GM12801 (cell line): ENCODE results near the gene FNBP1L.

Experiments used
- TF ChIP-seq, protein P1 (sequence below): IDR thresholded peaks from one replicate; pipeline ENCODE4 v1.5.1; 2011; ENCODE audit warnings: control low read depth; ENCODE audit not compliant: insufficient read length; ENCODE audit errors: extremely low read depth

Gene FNBP1L

DNA sequence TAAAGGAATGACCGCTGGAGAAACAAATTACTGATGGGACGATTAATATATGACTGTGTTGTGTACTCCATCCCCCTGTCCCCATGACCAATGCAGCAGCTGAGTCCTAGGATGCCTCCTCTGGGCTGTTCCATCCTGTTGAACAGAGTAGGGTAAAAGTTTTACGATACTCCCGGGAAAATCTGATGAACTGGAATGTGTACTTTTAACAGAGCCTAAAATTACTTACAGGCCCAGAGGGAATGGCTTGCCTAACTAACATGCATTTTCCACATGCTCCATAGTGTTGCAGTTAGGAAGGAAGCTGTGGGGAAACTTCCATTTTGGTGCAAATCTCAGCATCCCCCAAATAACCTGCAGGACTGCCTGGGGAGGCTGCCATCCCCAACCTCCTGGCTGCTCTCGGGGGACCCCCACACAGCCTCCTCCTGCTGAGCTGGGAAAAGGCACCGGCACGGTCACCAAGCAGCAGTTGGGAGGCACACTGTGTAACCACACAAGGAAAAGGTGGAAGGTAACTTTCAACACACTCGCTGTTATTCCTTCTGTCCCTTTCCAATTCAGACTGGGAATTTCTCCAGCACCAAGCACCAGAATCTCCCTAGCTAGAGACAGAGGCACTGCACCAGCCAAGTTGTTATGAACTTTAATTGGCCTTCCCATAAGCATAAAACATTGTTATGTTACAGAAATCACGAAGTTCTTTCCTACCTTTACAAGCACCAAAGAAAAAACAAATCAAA is 136.5 kb downstream of the FNBP1L start:
- TF ChIP-seq, protein P1, sequence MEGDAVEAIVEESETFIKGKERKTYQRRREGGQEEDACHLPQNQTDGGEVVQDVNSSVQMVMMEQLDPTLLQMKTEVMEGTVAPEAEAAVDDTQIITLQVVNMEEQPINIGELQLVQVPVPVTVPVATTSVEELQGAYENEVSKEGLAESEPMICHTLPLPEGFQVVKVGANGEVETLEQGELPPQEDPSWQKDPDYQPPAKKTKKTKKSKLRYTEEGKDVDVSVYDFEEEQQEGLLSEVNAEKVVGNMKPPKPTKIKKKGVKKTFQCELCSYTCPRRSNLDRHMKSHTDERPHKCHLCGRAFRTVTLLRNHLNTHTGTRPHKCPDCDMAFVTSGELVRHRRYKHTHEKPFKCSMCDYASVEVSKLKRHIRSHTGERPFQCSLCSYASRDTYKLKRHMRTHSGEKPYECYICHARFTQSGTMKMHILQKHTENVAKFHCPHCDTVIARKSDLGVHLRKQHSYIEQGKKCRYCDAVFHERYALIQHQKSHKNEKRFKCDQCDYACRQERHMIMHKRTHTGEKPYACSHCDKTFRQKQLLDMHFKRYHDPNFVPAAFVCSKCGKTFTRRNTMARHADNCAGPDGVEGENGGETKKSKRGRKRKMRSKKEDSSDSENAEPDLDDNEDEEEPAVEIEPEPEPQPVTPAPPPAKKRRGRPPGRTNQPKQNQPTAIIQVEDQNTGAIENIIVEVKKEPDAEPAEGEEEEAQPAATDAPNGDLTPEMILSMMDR = no peak

GRCh38 chr1:93585059-93585966 is 137.4 kb downstream of the FNBP1L start:
- TF ChIP-seq, protein P1 = no peak

GRCh38 chr1:93587354-93587753 is 139.4 kb downstream of the FNBP1L start:
- TF ChIP-seq, protein P1 = no peak

GRCh38 chr1:93588206-93588605 is 140.3 kb downstream of the FNBP1L start:
- TF ChIP-seq, protein P1 = no peak

DNA sequence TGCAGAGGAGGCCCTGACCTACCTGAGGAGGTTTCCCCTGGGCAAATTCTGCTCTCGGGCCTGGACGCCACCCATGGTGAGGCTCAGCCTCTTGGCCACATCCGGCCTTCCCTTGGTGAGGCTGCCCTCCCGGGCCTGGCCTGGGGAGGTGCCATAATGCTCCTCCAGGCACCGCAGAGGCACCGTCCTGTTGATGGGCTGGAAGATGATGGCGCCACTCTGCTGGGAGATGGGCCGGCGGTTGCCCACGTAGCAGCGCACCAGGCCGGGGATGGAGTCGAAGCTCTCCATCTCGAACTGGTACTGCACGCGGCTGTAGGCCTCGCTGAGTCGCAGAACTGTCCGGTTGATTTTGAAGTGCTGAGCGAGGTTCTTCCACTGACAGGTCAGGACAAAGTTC is 141.0 kb downstream of the FNBP1L start:
- TF ChIP-seq, protein P1 = no peak

- TF ChIP-seq, protein P1 = no peak
Observed at GRCh38 chr1:93591676-93592550, 144.0 kb downstream of the FNBP1L start.

DNA sequence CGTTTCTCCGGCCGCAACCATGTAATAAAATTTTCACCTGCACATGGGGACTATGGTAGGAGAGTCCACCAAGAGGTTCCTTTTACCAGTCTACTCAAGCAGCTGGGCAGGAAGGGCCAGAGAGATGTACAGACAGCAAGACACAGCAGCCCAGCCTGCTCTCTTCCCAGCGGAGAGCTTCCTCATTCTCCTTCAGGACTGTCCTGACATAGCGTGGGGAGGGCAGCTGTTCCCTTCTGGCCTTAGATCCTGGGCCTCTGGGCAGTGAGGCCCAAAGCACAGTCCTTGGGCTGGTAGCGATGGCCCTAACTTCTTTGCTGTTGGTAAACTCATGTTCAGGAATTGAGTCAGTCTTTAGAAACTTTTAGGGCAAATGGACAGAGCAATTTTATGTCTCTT is 144.6 kb downstream of the FNBP1L start:
- TF ChIP-seq, protein P1 = no peak
